ENCODE data around the gene FBXL7.

The FBXL7 gene

GRCh38 chr5:15938186-15938585 is 438.2 kb downstream of the FBXL7 start:
- DNase-seq (no peak), ATAC-seq (ENCODE audit: insufficient read depth, low read depth) (no peak)
- Histone ChIP-seq H3K27me3 (ENCODE audit: insufficient read depth, low read length, poor library complexity) (no peaks in the 10 kb centered on the region), H3K4me3 (ENCODE audit: low read depth in 1 of 2, low read length in 2 of 2) (no peak overlapping the region), H3K27ac (ENCODE audit: low read length) (no peak overlapping the region), H3K79me2 (ENCODE audit: insufficient read depth, low read length) (no peaks in the 10 kb centered on the region), H2AFZ (ENCODE audit: low read depth, low read length) (no peak overlapping the region), H4K20me1 (ENCODE audit: insufficient read depth, low read length) (no peaks in the 10 kb centered on the region), H3K4me1 (ENCODE audit: insufficient read depth, low read length) (peaks cover 4% of the 10 kb centered on the region), H3K4me2 (ENCODE audit: insufficient read depth, low read length) (no peak overlapping the region), H3K9ac (ENCODE audit: low read depth, low read length) (no peak overlapping the region), H3K9me3 (ENCODE audit: insufficient read depth, low read length, severe bottlenecking) (no peaks in the 10 kb centered on the region), H3K36me3 (ENCODE audit: insufficient read depth, low read length) (peaks cover 24% of the 10 kb centered on the region)
- TF ChIP-seq EZH2 (IDR thresholded peaks at IDR 0.05; ENCODE audit: borderline replicate concordance, low read depth, low read length, severe bottlenecking) (no peak), CTCF (IDR thresholded peaks at IDR 0.05; ENCODE audit: borderline replicate concordance, extremely low read depth, low read length, poor library complexity, severe bottlenecking) (no peak)

DNA sequence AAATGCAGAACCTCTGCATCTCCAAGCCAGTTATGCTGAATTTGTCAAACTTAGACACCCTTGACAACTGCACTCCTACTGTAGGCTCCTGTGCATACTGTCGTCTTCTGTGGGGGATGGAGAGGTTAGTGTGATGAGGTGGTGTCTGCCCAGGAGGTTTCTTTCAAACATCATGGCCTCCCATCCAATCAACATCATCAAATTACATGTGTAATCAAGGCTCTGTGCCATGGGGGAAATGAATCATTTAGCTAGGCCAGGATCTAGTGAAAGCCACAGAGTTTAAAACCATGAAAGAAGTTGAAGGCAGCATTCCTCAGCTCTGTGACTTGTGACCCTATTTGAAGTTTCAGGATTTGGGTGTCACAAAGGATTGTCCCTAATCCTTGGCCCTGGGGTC is 439.0 kb downstream of the FBXL7 start:
- ATAC-seq (ENCODE audit: insufficient read depth, low read depth), result no peak
- H3K36me3 ChIP-seq (ENCODE audit: insufficient read depth, low read length), result peaks cover 24% of the 10 kb centered on the region
- H3K9me3 ChIP-seq (ENCODE audit: insufficient read depth, low read length, severe bottlenecking), result no peaks in the 10 kb centered on the region
- no peak for TF ChIP-seq EZH2 (IDR thresholded peaks at IDR 0.05; ENCODE audit: borderline replicate concordance, low read depth, low read length, severe bottlenecking)
- no peak for TF ChIP-seq CTCF (IDR thresholded peaks at IDR 0.05; ENCODE audit: borderline replicate concordance, extremely low read depth, low read length, poor library complexity, severe bottlenecking)
- H3K4me2 ChIP-seq (ENCODE audit: insufficient read depth, low read length), result no peak overlapping the region
- no peak overlapping the region for H3K9ac ChIP-seq (ENCODE audit: low read depth, low read length)
- no peaks in the 10 kb centered on the region for H3K27me3 ChIP-seq (ENCODE audit: insufficient read depth, low read length, poor library complexity)
- H3K27ac ChIP-seq (ENCODE audit: low read length), result no peak overlapping the region
- H2AFZ ChIP-seq (ENCODE audit: low read depth, low read length), result no peak overlapping the region
- no peaks in the 10 kb centered on the region for H3K79me2 ChIP-seq (ENCODE audit: insufficient read depth, low read length)
- no peak for DNase-seq
- no peaks in the 10 kb centered on the region for H4K20me1 ChIP-seq (ENCODE audit: insufficient read depth, low read length)
- no peak overlapping the region for H3K4me3 ChIP-seq (ENCODE audit: low read depth in 1 of 2, low read length in 2 of 2)
- no peaks in the 10 kb centered on the region for H3K4me1 ChIP-seq (ENCODE audit: insufficient read depth, low read length)

DNA sequence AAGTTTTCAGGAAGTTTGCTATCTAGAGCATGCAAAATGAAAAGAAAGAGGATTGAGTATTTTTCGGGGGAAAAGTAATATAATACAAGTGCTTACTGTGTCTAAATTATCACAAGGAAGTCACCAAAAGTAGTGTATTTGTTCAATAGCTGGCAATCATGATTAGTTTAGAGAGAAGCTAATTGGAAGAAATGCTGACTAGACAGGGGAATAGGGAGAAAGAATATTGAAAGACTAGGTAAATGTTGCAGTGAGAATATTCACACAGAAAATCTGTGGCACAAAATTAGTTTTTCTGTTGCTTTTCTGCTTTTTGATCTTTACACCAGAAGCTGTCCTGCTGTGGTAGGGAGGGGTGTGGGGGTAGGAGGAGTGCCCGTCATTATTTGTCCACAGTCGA is 440.9 kb downstream of the FBXL7 start:
- no peak for ATAC-seq (ENCODE audit: insufficient read depth, low read depth)
- Histone ChIP-seq H3K27me3 (ENCODE audit: insufficient read depth, low read length, poor library complexity) (no peaks in the 10 kb centered on the region), H3K36me3 (ENCODE audit: insufficient read depth, low read length) (peaks cover 19% of the 10 kb centered on the region)

More for the DNA sequence above, 440.9 kb downstream of the FBXL7 start:
- Histone ChIP-seq H3K9ac (ENCODE audit: low read depth, low read length) (no peak overlapping the region), H2AFZ (ENCODE audit: low read depth, low read length) (no peak overlapping the region), H3K9me3 (ENCODE audit: insufficient read depth, low read length, severe bottlenecking) (no peaks in the 10 kb centered on the region), H3K4me3 (ENCODE audit: low read depth in 1 of 2, low read length in 2 of 2) (no peak overlapping the region), H3K4me1 (ENCODE audit: insufficient read depth, low read length) (no peaks in the 10 kb centered on the region), H3K79me2 (ENCODE audit: insufficient read depth, low read length) (no peaks in the 10 kb centered on the region), H4K20me1 (ENCODE audit: insufficient read depth, low read length) (no peaks in the 10 kb centered on the region), H3K4me2 (ENCODE audit: insufficient read depth, low read length) (no peak overlapping the region), H3K27ac (ENCODE audit: low read length) (no peak overlapping the region)
- DNase-seq, result no peak
- TF ChIP-seq CTCF (IDR thresholded peaks at IDR 0.05; ENCODE audit: borderline replicate concordance, extremely low read depth, low read length, poor library complexity, severe bottlenecking), result no peak
- TF ChIP-seq EZH2 (IDR thresholded peaks at IDR 0.05; ENCODE audit: borderline replicate concordance, low read depth, low read length, severe bottlenecking), result no peak

Data from DND-41 (cell line).